GM18873 (cell line): ENCODE results near the gene R3HCC1L.

Source experiments
- ATAC-seq: cut with Tn5 transposase; IDR thresholded peaks from one replicate; pipeline ENCODE4 v1.9.1; 2021; ENCODE audit warnings: mild to moderate bottlenecking, moderate library complexity, moderate number of reproducible peaks; ENCODE audit not compliant: unreplicated experiment, low FRiP score

The R3HCC1L gene

GRCh38 chr10:98256692-98257091, 122.2 kb downstream of the R3HCC1L start:
- ATAC-seq, result no peak

DNA sequence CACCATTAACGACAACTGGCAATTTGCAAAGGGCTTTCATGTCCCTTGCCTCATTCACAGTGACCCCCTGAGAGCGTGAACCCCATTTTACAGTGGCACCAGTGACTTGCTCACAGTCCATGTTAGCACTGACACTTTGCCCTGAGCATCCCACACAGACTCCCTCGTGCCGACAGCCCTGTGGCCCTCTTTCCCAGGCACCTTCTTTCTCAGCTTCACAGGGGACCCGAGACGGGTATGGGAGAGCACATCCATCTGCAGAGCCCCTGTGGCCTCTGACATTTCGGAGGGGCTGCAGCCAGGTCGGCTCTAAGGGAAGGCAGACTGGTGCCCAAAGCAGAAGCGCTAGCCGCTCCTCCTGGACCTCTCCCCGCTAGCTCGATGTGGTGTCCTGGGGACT, 122.7 kb downstream of the R3HCC1L start:
- ATAC-seq, result no peak

- no peak for ATAC-seq
These were observed 123.5 kb downstream of the R3HCC1L start for GRCh38 chr10:98257961-98258360.

DNA sequence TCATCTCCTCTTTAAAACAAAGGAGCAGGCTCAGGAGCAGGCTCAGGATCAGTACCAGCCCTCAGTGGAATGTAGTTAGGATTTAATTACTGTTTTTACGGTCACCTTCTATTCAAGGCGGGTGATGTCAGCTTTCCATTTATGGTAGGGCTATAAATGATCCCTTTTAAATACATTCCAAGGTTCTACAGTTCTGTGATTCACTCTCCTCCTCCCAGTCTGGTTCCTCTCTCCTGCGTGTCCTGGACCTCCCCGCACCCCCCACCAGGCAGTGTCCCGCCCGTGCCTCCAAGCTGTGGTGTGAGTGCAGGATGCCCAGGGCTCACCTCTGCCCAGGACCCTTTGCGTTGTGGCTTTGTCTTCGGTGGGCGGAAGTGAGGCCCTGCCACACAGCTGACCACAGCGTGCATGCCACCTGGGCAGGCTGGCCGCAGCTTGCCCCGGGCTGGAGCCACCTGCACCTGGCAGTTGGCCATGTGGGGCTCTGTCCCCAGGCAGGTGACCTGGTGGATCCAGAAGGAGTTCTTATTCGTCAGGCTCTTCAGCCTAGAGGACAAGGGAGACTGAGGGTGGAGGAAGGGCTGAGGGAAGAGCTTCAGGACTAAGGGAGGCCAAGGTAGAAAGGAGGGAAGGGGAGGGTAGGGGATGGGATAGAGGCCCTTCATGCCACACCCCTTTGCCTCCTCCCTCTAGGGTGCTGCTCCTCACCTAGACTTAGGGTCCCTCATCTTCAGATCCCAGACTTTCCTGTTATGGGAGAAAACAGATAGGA, 124.4 kb downstream of the R3HCC1L start:
- no peak for ATAC-seq

DNA sequence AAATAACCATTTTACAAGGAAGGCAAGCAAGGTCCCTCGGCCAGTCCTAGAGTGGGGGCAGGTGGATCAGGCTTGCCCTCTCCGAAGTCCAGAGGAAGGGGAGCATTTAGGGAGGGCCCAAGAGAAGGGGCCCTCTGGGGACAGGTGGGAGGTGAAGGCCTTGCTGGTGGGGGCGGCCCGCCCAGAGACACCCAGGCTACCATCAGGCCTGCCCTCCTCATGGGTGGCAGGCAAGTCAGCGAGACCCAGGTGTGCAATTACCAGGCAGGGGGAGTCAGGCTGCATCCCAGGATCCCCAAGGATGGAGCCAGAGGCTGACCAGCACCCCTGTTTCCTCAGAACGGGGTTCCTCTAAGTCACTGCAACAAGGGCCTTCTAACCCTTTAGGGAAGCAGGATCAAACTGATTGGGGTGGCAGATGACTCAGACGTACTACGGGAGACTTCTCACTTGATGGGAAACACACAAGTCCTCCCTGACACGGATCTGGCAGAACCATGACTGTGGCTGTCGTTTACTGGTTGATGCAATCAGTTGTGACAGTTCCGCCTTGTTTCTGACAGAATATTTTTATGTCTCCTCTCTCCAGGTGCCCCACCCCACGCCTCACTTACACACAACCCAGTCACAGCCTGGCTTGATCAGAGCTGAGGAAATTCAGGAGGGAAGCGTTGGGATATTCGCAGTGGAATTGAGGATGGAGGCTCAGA, 125.3 kb downstream of the R3HCC1L start:
- ATAC-seq, result no peak

DNA sequence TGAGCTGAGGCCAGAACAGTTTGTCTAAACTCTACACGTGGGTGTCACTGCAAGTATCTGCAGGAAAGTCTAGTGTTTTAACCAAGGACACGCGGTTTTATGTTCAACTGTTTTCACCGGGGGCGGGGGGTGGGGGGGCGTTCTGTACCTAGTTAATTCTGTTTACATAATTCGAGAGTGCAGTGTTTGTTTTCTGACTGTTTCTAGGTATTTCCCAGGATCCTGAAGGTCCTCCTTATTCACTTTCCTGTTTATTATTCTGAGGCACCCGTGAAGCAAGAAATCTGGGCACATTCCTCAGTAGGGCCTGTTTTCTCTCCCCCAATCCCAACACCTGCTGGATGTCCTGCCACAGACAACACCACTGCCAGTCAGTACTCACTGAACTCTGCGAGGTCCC, 125.9 kb downstream of the R3HCC1L start:
- no peak for ATAC-seq

DNA sequence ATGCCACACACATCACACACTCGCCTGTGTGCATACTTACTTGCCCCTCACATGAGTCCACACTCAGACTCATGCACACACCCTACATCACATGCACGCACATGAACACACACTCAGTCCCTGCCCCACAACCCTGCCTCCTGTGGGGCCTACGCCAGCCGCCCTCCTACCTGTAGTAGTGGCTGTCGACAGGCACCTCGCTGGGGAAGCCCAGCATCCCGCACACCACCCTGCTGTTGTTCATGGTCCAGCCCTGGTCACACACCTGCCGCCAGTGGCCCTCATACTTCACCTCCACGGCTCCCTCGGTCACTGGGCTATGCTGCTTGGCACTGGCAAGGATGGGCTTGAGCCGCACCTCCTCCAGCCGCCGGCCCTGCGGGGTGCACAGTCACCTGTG, 126.3 kb downstream of the R3HCC1L start:
- ATAC-seq, result no peak

DNA sequence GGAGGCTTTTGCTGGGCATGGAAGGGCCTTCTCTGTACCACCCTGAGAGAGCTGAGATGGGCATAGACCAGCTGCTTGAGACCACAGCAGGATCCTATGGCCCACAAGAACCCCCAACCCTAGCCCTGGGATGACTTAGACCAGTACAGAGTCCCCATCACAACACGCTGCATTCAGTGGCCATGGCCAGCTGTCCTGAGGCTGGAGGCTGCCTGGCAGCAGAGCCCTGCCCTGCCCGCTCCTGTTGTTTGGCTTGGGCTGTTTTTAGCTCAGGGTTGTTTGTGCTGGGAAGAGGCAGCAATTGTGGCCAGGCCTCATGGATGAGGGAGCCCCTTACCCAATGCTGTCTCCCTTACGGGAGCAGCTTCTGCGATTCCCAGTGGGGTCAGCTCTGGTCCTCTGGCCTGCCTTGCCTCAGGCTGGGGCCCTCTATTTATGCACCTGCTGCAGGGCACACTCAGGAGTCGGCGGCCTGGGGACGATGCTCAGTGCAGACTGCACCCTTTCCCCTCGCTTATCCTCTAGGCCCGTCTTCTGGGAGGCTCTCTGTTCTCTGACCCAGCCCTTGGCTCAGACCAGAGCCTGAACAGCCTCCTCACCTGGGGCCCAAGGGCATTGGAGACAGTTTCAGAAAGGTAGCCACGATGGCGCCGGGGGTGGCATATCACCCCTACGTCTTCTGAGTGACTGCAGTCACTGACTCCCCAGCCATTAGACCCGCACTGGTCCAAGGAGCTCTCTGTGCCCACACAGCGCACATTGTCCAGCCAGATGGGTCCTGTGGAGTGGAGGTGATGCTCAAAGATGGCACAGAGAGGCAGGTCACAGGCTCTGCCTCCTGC, 127.2 kb downstream of the R3HCC1L start:
- ATAC-seq, result no peak

DNA sequence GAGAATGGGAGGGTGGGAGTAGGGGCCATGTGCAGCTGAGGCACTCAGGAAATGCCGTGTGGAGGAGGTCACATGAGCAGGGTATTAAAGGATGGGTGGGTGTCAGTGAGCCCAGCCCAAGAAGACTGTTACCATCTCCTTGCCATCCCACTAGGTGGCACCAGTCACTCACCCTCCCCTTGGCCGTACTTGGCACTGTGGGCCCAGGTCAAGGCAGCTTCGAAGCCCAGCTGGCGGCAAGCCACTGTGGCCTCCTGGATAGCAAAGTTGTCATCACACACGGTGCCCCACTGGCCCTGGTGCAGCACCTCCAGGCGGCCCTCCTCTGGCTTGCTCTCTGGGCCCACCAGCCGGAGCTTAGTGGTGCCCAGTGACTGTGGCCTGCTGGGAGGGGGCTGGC, 128.1 kb downstream of the R3HCC1L start:
- no peak for ATAC-seq

DNA sequence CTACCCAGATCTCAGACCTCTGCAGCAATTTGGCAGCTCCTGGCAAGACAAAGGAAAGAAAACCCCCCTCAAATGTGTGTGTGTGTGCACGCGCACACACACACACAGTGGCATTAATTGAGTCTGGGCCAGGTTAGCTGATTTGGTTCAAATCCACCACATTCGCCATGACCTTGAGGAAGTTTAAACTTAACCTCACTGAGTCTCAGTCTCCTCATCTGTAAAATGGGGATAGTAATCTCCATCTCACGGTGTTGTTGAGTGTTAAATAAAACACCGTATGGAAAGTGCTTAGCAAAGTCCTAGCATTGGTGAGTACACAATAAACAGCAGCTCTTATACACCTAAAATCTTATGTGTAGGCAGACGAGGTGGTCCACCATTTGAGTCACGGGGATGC, 128.6 kb downstream of the R3HCC1L start:
- ATAC-seq, result no peak

DNA sequence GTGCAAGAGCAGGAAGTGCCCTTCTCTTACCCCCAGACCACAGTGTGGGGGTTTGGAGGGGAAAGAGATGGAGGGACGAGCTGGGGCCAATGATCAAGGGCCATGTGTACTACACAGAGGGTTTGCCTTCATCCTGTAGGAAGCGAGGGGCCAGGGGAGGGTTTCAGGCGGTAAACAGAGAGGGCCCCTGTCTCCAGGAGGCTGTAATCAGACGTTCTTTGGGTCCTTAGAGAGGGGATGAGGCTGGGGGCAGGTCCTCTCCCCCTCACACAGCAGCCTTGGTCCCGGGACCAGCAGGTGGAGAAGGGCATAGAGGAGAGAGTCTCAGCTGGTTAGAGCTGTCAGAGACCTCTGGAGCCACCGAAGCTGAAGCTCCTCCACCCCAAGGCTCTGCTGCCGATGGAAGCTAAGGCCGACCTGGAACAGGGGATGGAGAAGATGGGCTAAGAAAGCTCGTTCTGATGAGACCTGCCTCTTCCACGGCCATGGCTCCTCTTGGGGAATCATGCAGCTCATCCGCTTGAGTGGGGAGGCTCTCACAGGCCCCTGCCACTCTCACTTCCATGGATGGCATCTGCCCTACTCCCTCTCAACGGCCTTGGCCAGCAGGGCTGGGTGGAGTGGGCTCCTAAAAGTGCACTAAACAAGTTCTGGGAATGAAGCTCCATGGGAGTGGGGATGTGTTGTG, 130.1 kb downstream of the R3HCC1L start:
- ATAC-seq, result no peak

DNA sequence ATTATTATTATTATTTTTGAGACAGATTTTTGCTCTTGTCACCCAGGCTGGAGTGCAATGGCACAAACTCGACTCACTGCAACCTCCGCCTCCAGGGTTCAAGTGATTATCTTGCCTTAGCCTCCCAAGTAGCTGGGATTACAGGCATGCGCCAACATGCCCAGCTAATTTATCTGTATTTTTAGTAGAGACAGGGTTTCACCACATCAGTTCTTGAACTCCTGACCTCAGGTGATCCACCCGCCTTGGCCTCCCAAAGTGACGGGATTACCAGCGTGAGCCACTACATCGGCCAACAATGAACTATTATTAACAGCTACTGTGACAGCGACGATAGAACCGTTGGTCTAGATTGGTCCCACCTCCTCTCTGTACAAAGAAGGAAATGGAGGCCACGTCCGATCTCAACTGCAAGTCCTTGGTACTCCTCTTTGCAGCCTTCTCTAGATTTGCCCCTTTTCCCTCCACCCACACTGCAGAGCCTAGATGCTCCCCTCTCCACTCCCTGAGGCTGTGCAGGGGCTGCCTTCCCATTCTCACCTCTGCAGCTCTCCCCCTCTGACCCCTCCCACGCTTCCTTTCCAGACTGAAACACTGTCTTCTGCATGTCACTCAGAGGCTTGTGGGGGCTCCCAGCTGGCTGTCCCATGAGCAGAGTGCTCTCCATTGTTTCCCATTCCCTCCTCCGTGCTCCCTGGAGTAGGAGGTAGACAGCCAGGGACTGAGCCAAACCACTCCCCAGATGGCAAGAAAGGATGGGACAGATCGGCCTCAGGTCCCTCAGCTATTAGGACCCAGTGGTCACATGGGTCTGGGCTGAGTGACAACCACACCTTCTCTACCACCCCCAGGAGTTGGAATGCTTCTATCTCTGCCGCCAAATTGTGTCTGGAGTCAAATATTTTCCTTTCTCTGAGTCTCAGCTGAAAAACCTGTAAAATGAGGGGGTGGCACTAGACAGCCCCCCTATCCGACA, 131.2 kb downstream of the R3HCC1L start:
- ATAC-seq, result no peak

DNA sequence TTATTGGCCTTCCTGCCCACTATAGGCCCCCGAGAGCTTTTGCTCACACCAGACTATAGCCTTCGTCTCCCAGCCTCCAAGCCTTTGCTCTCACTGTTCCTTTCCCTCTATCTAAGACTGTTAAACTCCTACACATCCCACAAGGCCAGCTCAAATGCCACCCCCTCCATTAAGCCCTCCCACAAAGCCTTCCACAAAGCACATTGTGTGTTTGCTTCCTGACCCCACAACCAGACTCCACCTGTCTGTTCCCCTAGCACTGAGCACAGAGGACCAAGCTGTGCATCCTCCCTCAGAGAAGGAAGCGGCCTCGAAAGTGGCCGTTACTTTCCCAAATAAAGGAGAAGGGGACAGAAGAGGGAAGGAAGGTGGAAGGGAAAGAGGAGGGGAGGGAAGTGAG, 132.2 kb downstream of the R3HCC1L start:
- no peak for ATAC-seq

DNA sequence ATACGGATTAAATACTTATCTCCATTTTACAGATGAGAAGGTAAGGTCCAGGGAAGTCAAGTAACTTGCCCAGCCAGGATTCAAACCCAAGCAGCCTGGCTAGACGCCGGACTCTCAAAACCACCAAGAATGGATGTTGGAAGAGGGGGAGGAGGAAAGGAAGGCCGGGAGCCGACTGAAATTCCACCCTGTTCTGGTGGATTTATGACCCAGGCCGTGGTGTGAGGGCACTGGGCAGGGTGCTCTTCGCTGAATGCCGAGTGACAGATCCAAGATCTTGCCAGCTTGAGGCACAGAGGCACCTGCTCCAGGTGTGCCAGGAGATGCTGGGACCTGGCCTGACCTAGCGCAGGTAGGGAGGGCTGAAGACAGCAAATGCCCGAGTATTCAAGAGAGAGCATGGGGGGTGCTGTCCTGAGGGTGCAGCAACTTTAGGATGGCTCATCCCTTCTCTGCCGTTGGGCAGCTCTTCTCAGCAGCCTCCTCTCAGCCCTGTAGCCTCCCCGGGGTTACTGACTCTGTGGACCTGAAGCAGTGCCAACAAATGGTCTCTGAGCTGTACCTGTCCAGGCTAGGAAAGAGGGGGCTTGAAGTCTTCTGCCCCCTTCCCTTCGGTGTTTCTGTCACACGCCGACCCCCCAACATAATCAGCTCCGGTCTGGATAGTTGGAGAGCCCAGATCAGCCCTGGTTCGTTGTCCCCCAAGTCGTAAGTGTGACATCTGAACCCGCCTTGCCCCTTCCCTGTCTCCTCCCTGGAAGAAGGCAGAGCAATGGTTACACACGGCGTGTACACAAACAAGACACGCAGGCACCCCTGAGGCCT, 132.8 kb downstream of the R3HCC1L start:
- ATAC-seq, result no peak

DNA sequence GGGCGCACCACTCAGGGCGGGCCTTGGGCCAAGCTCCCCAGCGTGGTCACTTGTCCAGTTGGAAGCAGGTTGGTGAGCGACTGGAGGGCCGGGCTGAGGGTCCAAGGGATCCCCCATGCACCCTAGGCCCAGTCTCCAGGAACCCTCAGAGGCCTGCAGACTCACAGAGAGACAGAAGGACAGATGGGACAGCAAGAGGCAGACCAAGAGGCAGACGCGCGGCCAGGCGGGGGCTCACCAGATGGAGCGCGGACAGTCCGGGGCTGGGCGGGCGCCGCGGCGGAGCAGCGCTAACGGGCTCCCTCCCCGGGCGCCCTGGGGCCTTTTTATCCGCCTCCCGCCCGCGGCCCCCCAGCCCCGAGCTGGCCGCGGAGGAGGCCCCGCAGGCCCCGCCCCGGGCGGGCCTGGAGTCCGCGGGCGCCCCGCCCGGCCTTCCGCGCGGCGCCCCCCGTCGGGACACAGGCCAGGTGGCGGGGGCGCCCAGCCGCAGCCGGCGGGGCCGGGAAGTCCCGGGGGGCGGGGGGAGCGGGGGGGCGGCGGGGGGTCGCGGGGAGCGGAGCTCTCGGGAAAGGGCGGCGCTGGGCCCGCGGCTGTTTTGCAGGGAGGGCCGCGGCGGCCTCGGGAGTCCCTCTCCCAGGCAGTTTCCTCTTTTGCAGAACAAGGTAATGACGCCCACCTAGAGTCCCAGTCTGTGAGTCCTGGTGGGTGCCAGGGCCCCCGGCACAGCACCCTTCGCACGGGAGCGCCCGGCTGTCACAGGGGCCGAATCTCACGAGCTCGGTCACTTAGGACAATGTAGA, 133.6 kb downstream of the R3HCC1L start, which contains the start of gene LOXL4:
TSS of gene LOXL4 (minus strand) at position 301 of the 800 bp plus-strand sequence. CDS start 5,175 bp downstream, outside the sequence.
- ATAC-seq, result no peak

- no peak for ATAC-seq
These were observed 134.4 kb downstream of the R3HCC1L start for GRCh38 chr10:98268694-98269431.

- no peak for ATAC-seq
These were observed 135.0 kb downstream of the R3HCC1L start for GRCh38 chr10:98269435-98269912.
